Adrenal gland (tissue), 12 donors: ENCODE data around the gene TMEM145. TPM values are rescaled to one million over a fixed set of nuclear protein-coding genes. Genes with fewer than 3 reads are reported as not detected.

ENCODE experiments used
- DNase-seq, 7 donors: peaks; one replicate each; pipeline ENCODE4 v3.0.0-alpha.2; 2019 to 2020
- H3K27ac ChIP-seq, 5 donors: fragments of 200-600 bp; sonication (generic) in 4 of 5; 1 replicate in 3 of 5; 2 replicates in 2 of 5; pipeline versions ENCODE4 v1.5.1 to v1.8.0; 2016 to 2020; ENCODE audit warnings: mild to moderate bottlenecking in 1 of 5
- H3K27me3 ChIP-seq: fragments of 200-600 bp; 2 replicates; pipeline ENCODE4 v1.8.0; 2021
- H3K36me3 ChIP-seq, 2 donors: fragments of 200-600 bp; replicated peaks in 1 of 2; 1 replicate in 1 of 2; 2 replicates in 1 of 2; pipeline versions ENCODE4 v1.5.1 to v1.8.0; 2018 to 2022
- H3K4me1 ChIP-seq, 2 donors: fragments of 200-600 bp; replicated peaks in 1 of 2; 1 replicate in 1 of 2; 2 replicates in 1 of 2; pipeline versions ENCODE4 v1.5.1 to v1.8.0; 2018 to 2021
- H3K4me3 ChIP-seq, 4 donors: fragments of 200-600 bp; sonication (generic) in 3 of 4; one replicate each; pipeline ENCODE4 v1.5.1; 2016 to 2018
- H3K9me3 ChIP-seq, 3 donors: fragments of 200-600 bp; sonication (generic) in 1 of 3; replicated peaks in 1 of 3; 1 replicate in 2 of 3; 2 replicates in 1 of 3; pipeline versions ENCODE4 v1.5.1 to v1.8.0; 2016 to 2021
- CTCF ChIP-seq, 6 experiments: fragments of 450-650 bp in 4 of 6; fragments of 200-600 bp in 2 of 6; sonication (generic) in 1 of 6; IDR thresholded peaks; 1 replicate in 5 of 6; 2 replicates in 1 of 6; pipeline versions ENCODE4 v1.5.1 to v1.8.0; 2016 to 2021; ENCODE audit warnings: antibody characterized with exemption in 6 of 6, mild to moderate bottlenecking in 2 of 6, moderate library complexity in 1 of 6
- POLR2A ChIP-seq, 2 donors: fragments of 450-650 bp; IDR thresholded peaks; one replicate each; pipeline ENCODE4 v1.6.1; 2017; ENCODE audit warnings: antibody characterized with exemption in 2 of 2, mild to moderate bottlenecking in 2 of 2, moderate library complexity in 1 of 2
- WGBS, 4 donors: extraction: QIAGEN DNeasy Blood & Tissue Kit in 2 of 4; methylation state at CpG; one replicate each; pipeline versions ENCODE4 v1.1.5 to v1.1.7; 2013 to 2017; 5-methylcytosine and 5-hydroxymethylcytosine counted together
- intact Hi-C, 2 donors: fragments of 100-400 bp; cut with DNase I; formaldehyde crosslinking; loops; one replicate each; pipeline versions ENCODE4 v1.14.1 to v1.15.0; 2022 to 2023
- microRNA-seq, 3 donors: library from miRNA; unstranded; fragments of <30 nt; microRNA quantifications; one replicate each; pipeline ENCODE4, GENCODE V29; 2017 to 2020
- polyA plus RNA-seq, 3 donors: library from polyadenylated mRNA; stranded (reverse); fragments of 200-250 nt in 2 of 3; fragments of 350-450 nt in 1 of 3; fragmentation: Illumina TruSeq in 1 of 3; extraction: RNeasy Lipid Tissue Mini Kit (QIAGEN cat#74804) in 1 of 3; gene quantifications; one replicate each; pipeline ENCODE4 v1.2.3, GENCODE V29; 2013 to 2014
- small RNA-seq, 2 donors: library from RNA; depleted of rRNA; stranded (forward); fragments of <200 nt; gene quantifications; one replicate each; pipeline ENCODE3, GENCODE V24; 2016
- total RNA-seq, 9 donors: library from RNA; depleted of rRNA in 4 of 9; stranded (reverse); fragments of >200 nt in 4 of 9; fragments of 120-200 nt in 1 of 9; fragmentation: NEBNext Ultra II Directional in 1 of 9; extraction: Animal tissue kit (Norgen Biotek cat#: 25700) in 1 of 9; gene quantifications; one replicate each; pipeline versions ENCODE4 v1.1.0 to v1.2.4, GENCODE V29; 2013 to 2023
- donor health status: healthy with polysubstance abuse.
- donor health status: Bipolar disorder and iron deficiency.
- donor health status: DM: yes; HTN: yes; CAD: no.
- donor health status: DM: no; HTN: no; CAD: no.
- donor health status: DM: no; HTN: no; CAD: no.
- donor health status: DM: yes; HTN: yes; CAD: no.

The TMEM145 gene
- total and polyA plus RNA-seq, 12 donors, result 0.94 to 31.7 (median 4.5) TPM; not detected in 3

DNA sequence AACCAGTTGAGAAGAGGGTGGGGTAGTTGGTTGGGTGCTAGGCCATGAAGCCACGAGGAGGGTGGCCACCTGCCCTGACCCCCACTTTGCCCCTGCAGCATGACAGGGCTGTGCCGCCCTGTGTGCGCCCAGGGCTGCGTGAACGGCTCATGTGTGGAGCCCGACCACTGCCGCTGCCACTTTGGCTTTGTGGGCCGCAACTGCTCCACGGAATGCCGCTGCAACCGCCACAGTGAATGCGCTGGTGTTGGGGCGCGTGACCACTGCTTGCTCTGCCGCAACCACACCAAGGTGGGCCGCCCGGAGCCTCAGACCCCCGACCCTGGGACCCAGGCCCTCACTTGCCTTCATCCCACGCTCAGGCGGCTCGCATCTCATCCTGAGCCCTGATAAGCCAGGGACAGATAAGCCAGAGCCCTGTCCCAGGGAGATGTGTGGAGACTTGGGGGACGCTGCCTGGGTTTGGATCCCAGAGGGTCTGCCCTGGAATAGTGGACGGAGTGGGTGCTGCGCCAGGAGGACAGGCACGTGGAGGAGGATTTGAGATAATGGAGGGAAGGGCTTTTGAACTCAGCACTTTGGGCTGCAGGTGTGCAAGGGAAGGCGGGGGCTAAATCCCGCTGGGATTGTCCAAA lies 56.4 kb downstream of the TMEM145 start:
- H3K4me1 ChIP-seq, result no peaks in the 10 kb centered on the region
- DNase-seq, result no peak
- no peaks in the 10 kb centered on the region for H3K36me3 ChIP-seq
- H3K27ac ChIP-seq, result no peak overlapping the region
- H3K9me3 ChIP-seq, result no peaks in the 10 kb centered on the region
- WGBS, 4 donors, result 90 to 97% (median 94%) methylated on average over 13 to 27 of the region's 27 CpGs
- H3K27me3 ChIP-seq, result no peaks in the 10 kb centered on the region
- no peak for TF ChIP-seq POLR2A (IDR thresholded peaks at IDR 0.05)
- no peak for TF ChIP-seq CTCF (IDR thresholded peaks at IDR 0.05)
- no peak overlapping the region for H3K4me3 ChIP-seq
- intact Hi-C loops, result no loop called here

- H3K36me3 ChIP-seq, result no peaks in the 10 kb centered on the region
- WGBS, 4 donors, result 82 to 88% (median 85%) methylated on average over 8 to 9 of the region's 9 CpGs
- DNase-seq, result no peak
Observed at GRCh38 chr19:42370068-42370520, 57.0 kb downstream of the TMEM145 start.

DNA sequence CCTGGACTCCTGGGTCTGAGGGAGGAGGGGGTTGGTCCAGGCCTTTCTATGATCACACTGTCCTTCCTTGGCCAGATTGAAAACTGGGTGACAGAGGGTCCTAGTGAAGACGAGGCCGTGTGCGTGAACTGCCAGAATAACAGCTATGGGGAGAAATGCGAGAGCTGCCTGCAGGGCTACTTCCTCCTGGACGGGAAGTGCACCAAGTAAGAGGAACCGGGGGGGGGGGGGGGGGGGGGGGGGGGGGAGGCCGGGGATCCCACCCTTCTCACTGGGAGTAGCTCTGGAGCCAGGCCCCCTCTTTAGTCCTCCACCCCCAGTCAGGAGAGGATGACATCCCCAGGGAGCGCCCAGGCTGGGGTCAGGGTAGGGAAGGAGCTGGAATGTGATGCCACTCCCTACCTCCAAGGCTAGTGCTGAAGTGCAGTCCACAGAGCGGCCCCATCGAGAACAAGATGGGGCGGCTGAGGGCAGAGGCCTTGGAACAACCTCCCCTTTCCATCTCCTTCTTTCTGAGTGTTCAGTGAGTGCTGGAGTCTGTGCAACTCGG lies 57.6 kb downstream of the TMEM145 start:
- Histone ChIP-seq H3K4me1 (no peaks in the 10 kb centered on the region), H3K27ac (no peak overlapping the region), H3K4me3 (no peak overlapping the region), H3K36me3 (peaks cover 0 to under 1% of the 10 kb centered on the region in 2 donors), H3K27me3 (no peaks in the 10 kb centered on the region), H3K9me3 (no peaks in the 10 kb centered on the region)
- DNase-seq, result no peak
- 74 to 86% (median 78%) methylated on average over 8 to 12 of the region's 12 CpGs for WGBS, 4 donors
- intact Hi-C loops, result no loop called here
- TF ChIP-seq POLR2A (IDR thresholded peaks at IDR 0.05) (no peak), CTCF (IDR thresholded peaks at IDR 0.05) (no peak)

More at GRCh38 chr19:42370068-42370520, 57.0 kb downstream of the TMEM145 start:
- Histone ChIP-seq H3K9me3 (no peaks in the 10 kb centered on the region), H3K4me3 (no peak overlapping the region), H3K27ac (no peak overlapping the region), H3K27me3 (no peaks in the 10 kb centered on the region), H3K4me1 (no peaks in the 10 kb centered on the region)
- TF ChIP-seq POLR2A (IDR thresholded peaks at IDR 0.05) (no peak), CTCF (IDR thresholded peaks at IDR 0.05) (no peak)
- intact Hi-C loops, result no loop called here

Small RNAs within 50 kb of the gene (microRNA-seq; reads per million reads assigned to microRNA genes)
- gene MIR8077, result 0 to 0.38 (median 0) reads per million in 3 donors

Small RNAs within 50 kb of the gene (small RNA-seq; reads per million reads assigned to genes)
- gene MIR8077, result 0 reads per million in 2 donors

Other genes with a start within 250 kb of the TMEM145 start
- gene GRIK5, start 243.1 kb upstream of the TMEM145 start, total RNA-seq, result 1 to 10 TPM in 4 of 9 donors, under 1 TPM in 4, not detected in 1; 0.24 to 6.2 (median 0.85) TPM
- 10 to 100 TPM in 1 of 3 donors, 1 to 10 TPM in 2; 2.3 to 11.9 (median 2.4) TPM for gene GRIK5, start 243.1 kb upstream of the TMEM145 start, polyA plus RNA-seq
- gene ZNF574, start 237.1 kb upstream of the TMEM145 start, total RNA-seq, result 10 to 100 TPM in 7 of 9 donors, 1 to 10 TPM in 2; 6.4 to 16.9 (median 13.2) TPM
- gene ZNF574, start 237.1 kb upstream of the TMEM145 start, polyA plus RNA-seq, result 1 to 10 TPM; 2.7 to 7.9 (median 5.4) TPM
- 1 to 10 TPM in 8 of 9 donors, under 1 TPM in 1; 0.72 to 4.9 (median 2.9) TPM for gene POU2F2, start 180.9 kb upstream of the TMEM145 start, total RNA-seq
- 10 to 100 TPM in 1 of 3 donors, 1 to 10 TPM in 2; 4.2 to 17.2 (median 6.8) TPM for gene POU2F2, start 180.9 kb upstream of the TMEM145 start, polyA plus RNA-seq
- gene DEDD2, start 95.6 kb upstream of the TMEM145 start, total RNA-seq, result 10 to 100 TPM; 27.1 to 54.8 (median 32.0) TPM
- 10 to 100 TPM; 26.0 to 39.9 (median 26.2) TPM for gene DEDD2, start 95.6 kb upstream of the TMEM145 start, polyA plus RNA-seq
- 10 to 100 TPM in 2 of 9 donors, 1 to 10 TPM in 7; 4.2 to 12.5 (median 8.9) TPM for gene ZNF526, start 93.0 kb upstream of the TMEM145 start, total RNA-seq
- 1 to 10 TPM; 2.0 to 5.1 (median 2.9) TPM for gene ZNF526, start 93.0 kb upstream of the TMEM145 start, polyA plus RNA-seq
- 10 to 100 TPM; 19.5 to 61.9 (median 41.3) TPM for gene GSK3A, start 70.7 kb upstream of the TMEM145 start, total RNA-seq
- gene GSK3A, start 70.7 kb upstream of the TMEM145 start, polyA plus RNA-seq, result 10 to 100 TPM; 51.0 to 94.9 (median 65.5) TPM
- 10 to 100 TPM; 11.4 to 71.2 (median 55.0) TPM for gene ERF, start 58.2 kb upstream of the TMEM145 start, total RNA-seq
- 100 to 1,000 TPM in 1 of 3 donors, 10 to 100 TPM in 2; 14.3 to 147 (median 44.1) TPM for gene ERF, start 58.2 kb upstream of the TMEM145 start, polyA plus RNA-seq
- 100 to 1,000 TPM in 1 of 9 donors, 10 to 100 TPM in 8; 11.9 to 119 (median 72.1) TPM for gene CIC, start 44.1 kb upstream of the TMEM145 start, total RNA-seq
- 100 to 1,000 TPM in 1 of 3 donors, 10 to 100 TPM in 2; 13.3 to 171 (median 61.7) TPM for gene CIC, start 44.1 kb upstream of the TMEM145 start, polyA plus RNA-seq
- 1 to 10 TPM in 7 of 9 donors, under 1 TPM in 2; 0.61 to 2.5 (median 1.6) TPM for gene PRR19, start 11.2 kb upstream of the TMEM145 start, total RNA-seq
- gene PRR19, start 11.2 kb upstream of the TMEM145 start, polyA plus RNA-seq, result 1 to 10 TPM in 2 of 3 donors, under 1 TPM in 1; 0.51 to 2.3 (median 1.2) TPM
- gene PAFAH1B3, start 10.7 kb upstream of the TMEM145 start, total RNA-seq, result 10 to 100 TPM; 22.7 to 59.8 (median 33.6) TPM
- 10 to 100 TPM; 15.9 to 56.4 (median 37.0) TPM for gene PAFAH1B3, start 10.7 kb upstream of the TMEM145 start, polyA plus RNA-seq
- 10 to 100 TPM in 8 of 9 donors, 1 to 10 TPM in 1; 9.0 to 51.9 (median 31.3) TPM for gene MEGF8, start 12.3 kb downstream of the TMEM145 start, total RNA-seq
- 10 to 100 TPM in 2 of 3 donors, 1 to 10 TPM in 1; 7.2 to 29.0 (median 13.0) TPM for gene MEGF8, start 12.3 kb downstream of the TMEM145 start, polyA plus RNA-seq
- gene CNFN, start 77.0 kb downstream of the TMEM145 start, total RNA-seq, result 1 to 10 TPM in 6 of 9 donors, under 1 TPM in 1, not detected in 2; 0.78 to 4.7 (median 3.4) TPM
- 10 to 100 TPM in 1 of 3 donors, 1 to 10 TPM in 2; 1.2 to 20.9 (median 7.4) TPM for gene CNFN, start 77.0 kb downstream of the TMEM145 start, polyA plus RNA-seq
- gene LIPE, start 114.1 kb downstream of the TMEM145 start, total RNA-seq, result 100 to 1,000 TPM in 1 of 9 donors, 10 to 100 TPM in 8; 11.2 to 230 (median 39.5) TPM
- gene LIPE, start 114.1 kb downstream of the TMEM145 start, polyA plus RNA-seq, result 100 to 1,000 TPM in 1 of 3 donors, 10 to 100 TPM in 2; 29.9 to 204 (median 68.6) TPM
- under 1 TPM in 3 of 9 donors, not detected in 6; 0.28 to 0.50 (median 0.34) TPM for gene CXCL17, start 129.6 kb downstream of the TMEM145 start, total RNA-seq
- under 1 TPM in 1 of 3 donors, not detected in 2; 0.27 TPM for gene CXCL17, start 129.6 kb downstream of the TMEM145 start, polyA plus RNA-seq
- 10 to 100 TPM; 12.1 to 35.2 (median 26.0) TPM for gene CEACAM1, start 215.2 kb downstream of the TMEM145 start, total RNA-seq
- gene CEACAM1, start 215.2 kb downstream of the TMEM145 start, polyA plus RNA-seq, result 10 to 100 TPM; 15.5 to 59.5 (median 17.7) TPM